GM12872 (cell line): ENCODE results near the gene ZNF473.

Source experiments
- CTCF ChIP-seq: IDR thresholded peaks from 3 replicates; pipeline ENCODE4 v1.5.1; 2011; ENCODE audit warnings: low read depth, mild to moderate bottlenecking, low read length, moderate library complexity; ENCODE audit not compliant: insufficient read depth

Gene ZNF473

GRCh38 chr19:49999371-50000010, 26.3 kb upstream of the ZNF473 start:
- no peak for TF ChIP-seq CTCF

GRCh38 chr19:50000038-50000840, 25.6 kb upstream of the ZNF473 start:
- no peak for TF ChIP-seq CTCF

- no peak for TF ChIP-seq CTCF
Measured at GRCh38 chr19:50000841-50001557, 24.8 kb upstream of the ZNF473 start.

GRCh38 chr19:50001775-50002174, 24.0 kb upstream of the ZNF473 start:
- TF ChIP-seq CTCF: no peak

- no peak for TF ChIP-seq CTCF
Measured at GRCh38 chr19:50002386-50002960, 23.3 kb upstream of the ZNF473 start.

- no peak for TF ChIP-seq CTCF
Measured at GRCh38 chr19:50003254-50003788, 22.5 kb upstream of the ZNF473 start.
